AG04450 (cell line): ENCODE data around the gene TTLL11. TPM values are rescaled to one million over a fixed set of nuclear protein-coding genes. Genes with fewer than 3 reads are reported as not detected.

Experiments used
- CTCF ChIA-PET: fragments of 300-600, 350-600 bp; formaldehyde crosslinking; extraction: SDS; loops from one replicate; lab custom pipeline; 2022; ENCODE audit warnings: antibody characterized with exemption, inconsistent platforms; lab: Charles Lee
- POLR2A ChIA-PET: fragments of 350-600 bp; formaldehyde crosslinking; extraction: SDS; loops from one replicate; lab custom pipeline; 2021; ENCODE audit warnings: antibody characterized with exemption, inconsistent platforms; lab: Yijun Ruan, JAX
- DNase-seq: peaks from one replicate; pipeline ENCODE4 v3.0.0-alpha.2; 2011; ENCODE audit warnings: low read depth, low spot score
- H3K27ac ChIP-seq: one replicate; pipeline ENCODE4 v1.5.1; 2012; ENCODE audit warnings: low read depth, low read length, control low read depth
- H3K27me3 ChIP-seq: one replicate; pipeline ENCODE4 v1.6.0; 2012; ENCODE audit warnings: low read length; ENCODE audit not compliant: control insufficient read depth, insufficient read depth
- H3K4me3 ChIP-seq: 2 replicates; pipeline ENCODE4 v1.5.1; 2011; ENCODE audit warnings: mild to moderate bottlenecking, low read depth, low read length, control low read depth
- H3K9me3 ChIP-seq: 2 replicates; pipeline ENCODE4 v1.5.1; 2012; ENCODE audit warnings: low read length; ENCODE audit not compliant: control insufficient read depth, insufficient read depth
- polyA plus RNA-seq: library from polyadenylated mRNA; depleted of rRNA; stranded (reverse); fragments of >200 nt; gene quantifications from 2 replicates; pipeline ENCODE4 v1.2.3, GENCODE V29; 2011
- TF ChIP-seq, protein P1 (sequence below): IDR thresholded peaks from 2 replicates; pipeline ENCODE4 v1.5.1; 2011; ENCODE audit warnings: low read depth, low read length, control low read depth, inconsistent platforms

TTLL11 gene
- polyA plus RNA-seq, 1 experiment = 4.6 TPM

GRCh38 chr9:121950866-121951265 is 142.2 kb downstream of the TTLL11 start:
- Histone ChIP-seq H3K9me3 (no peaks in the 10 kb centered on the region), H3K4me3 (no peak overlapping the region), H3K27me3 (no peaks in the 10 kb centered on the region), H3K27ac (no peak overlapping the region)
- DNase-seq = no peak
- TF ChIP-seq, protein P1, sequence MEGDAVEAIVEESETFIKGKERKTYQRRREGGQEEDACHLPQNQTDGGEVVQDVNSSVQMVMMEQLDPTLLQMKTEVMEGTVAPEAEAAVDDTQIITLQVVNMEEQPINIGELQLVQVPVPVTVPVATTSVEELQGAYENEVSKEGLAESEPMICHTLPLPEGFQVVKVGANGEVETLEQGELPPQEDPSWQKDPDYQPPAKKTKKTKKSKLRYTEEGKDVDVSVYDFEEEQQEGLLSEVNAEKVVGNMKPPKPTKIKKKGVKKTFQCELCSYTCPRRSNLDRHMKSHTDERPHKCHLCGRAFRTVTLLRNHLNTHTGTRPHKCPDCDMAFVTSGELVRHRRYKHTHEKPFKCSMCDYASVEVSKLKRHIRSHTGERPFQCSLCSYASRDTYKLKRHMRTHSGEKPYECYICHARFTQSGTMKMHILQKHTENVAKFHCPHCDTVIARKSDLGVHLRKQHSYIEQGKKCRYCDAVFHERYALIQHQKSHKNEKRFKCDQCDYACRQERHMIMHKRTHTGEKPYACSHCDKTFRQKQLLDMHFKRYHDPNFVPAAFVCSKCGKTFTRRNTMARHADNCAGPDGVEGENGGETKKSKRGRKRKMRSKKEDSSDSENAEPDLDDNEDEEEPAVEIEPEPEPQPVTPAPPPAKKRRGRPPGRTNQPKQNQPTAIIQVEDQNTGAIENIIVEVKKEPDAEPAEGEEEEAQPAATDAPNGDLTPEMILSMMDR = no peak
- ChIA-PET CTCF (no interaction called here), POLR2A (no interaction called here)

- Histone ChIP-seq H3K27me3 (no peaks in the 10 kb centered on the region), H3K27ac (no peak overlapping the region), H3K4me3 (no peak overlapping the region), H3K9me3 (no peaks in the 10 kb centered on the region)
- POLR2A ChIA-PET = no interaction called here
- TF ChIP-seq, protein P1 = no peak
- CTCF ChIA-PET = no interaction called here
- DNase-seq = no peak
Measured at GRCh38 chr9:121950441-121950840, 142.7 kb downstream of the TTLL11 start.

DNA sequence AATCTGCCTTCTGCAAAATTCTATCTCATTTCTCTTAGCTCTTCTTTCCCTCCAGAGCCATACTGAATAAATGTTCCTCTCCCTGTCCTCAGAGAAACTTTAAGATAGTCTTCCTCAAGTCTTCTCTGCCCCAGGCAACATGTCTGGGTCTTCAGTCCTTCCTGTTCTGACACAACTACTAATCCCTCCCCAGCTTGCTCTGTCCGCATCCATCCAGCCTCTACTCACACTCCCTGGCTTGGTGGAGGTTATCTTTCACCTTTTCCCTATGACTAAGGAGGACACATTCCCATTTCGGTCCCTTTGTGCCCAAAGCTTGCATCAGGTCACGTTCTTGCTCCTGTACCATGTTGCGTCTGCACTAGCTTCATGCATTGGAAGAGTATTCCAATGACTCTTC is 143.3 kb downstream of the TTLL11 start:
- TF ChIP-seq, protein P1 = no peak
- Histone ChIP-seq H3K27ac (no peak overlapping the region), H3K4me3 (no peak overlapping the region), H3K9me3 (no peaks in the 10 kb centered on the region), H3K27me3 (no peaks in the 10 kb centered on the region)
- no peak for DNase-seq
- POLR2A ChIA-PET = no interaction called here
- CTCF ChIA-PET = no interaction called here

DNA sequence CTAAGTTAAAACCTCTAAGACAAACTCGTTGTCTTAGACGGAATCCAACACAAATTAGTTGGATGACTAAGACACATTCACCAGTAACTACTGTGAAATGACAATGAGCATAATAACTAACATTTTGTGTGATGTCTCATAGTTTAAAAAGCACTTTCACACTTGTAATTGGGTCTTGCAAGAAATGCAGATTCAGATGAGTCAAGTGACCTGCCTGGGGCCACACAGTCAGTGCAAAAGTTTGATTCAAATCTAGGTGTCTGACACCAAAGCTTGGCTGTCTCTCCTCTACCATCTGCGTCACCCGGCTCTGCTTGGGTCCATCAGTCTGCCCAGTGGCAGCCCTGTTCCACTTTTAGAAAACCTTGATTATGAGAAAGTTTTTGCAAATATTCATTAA is 143.7 kb downstream of the TTLL11 start:
- H3K4me3 ChIP-seq = no peak overlapping the region
- DNase-seq = no peak
- TF ChIP-seq, protein P1 = no peak
- ChIA-PET POLR2A (no interaction called here), CTCF (no interaction called here)
- no peak overlapping the region for H3K27ac ChIP-seq
- no peaks in the 10 kb centered on the region for H3K27me3 ChIP-seq
- H3K9me3 ChIP-seq = no peaks in the 10 kb centered on the region

GRCh38 chr9:121947775-121948174 is 145.3 kb downstream of the TTLL11 start:
- TF ChIP-seq, protein P1 = no peak
- DNase-seq = no peak
- Histone ChIP-seq H3K4me3 (no peak overlapping the region), H3K9me3 (no peaks in the 10 kb centered on the region), H3K27ac (no peak overlapping the region), H3K27me3 (no peaks in the 10 kb centered on the region)
- ChIA-PET POLR2A (no interaction called here), CTCF (no interaction called here)
